DOHH2 (cell line): Measurements from ENCODE around the gene MRPL33.

ENCODE experiments used
- EZH2phosphoT487 ChIP-seq: fragments of 200-600 bp; sonication (generic); IDR thresholded peaks from 2 replicates; pipeline ENCODE4 v1.6.1; 2017; ENCODE audit warnings: borderline replicate concordance, mild to moderate bottlenecking, antibody characterized with exemption, low read length, moderate library complexity, mixed read lengths
- TF ChIP-seq, protein P1 (sequence below): fragments of 200-600 bp; sonication (generic); IDR thresholded peaks from one replicate; pipeline ENCODE4 v1.5.1; 2014; ENCODE audit warnings: antibody characterized with exemption, mild to moderate bottlenecking, low read depth, low read length; ENCODE audit not compliant: poor library complexity, severe bottlenecking

- TF ChIP-seq, protein P1, sequence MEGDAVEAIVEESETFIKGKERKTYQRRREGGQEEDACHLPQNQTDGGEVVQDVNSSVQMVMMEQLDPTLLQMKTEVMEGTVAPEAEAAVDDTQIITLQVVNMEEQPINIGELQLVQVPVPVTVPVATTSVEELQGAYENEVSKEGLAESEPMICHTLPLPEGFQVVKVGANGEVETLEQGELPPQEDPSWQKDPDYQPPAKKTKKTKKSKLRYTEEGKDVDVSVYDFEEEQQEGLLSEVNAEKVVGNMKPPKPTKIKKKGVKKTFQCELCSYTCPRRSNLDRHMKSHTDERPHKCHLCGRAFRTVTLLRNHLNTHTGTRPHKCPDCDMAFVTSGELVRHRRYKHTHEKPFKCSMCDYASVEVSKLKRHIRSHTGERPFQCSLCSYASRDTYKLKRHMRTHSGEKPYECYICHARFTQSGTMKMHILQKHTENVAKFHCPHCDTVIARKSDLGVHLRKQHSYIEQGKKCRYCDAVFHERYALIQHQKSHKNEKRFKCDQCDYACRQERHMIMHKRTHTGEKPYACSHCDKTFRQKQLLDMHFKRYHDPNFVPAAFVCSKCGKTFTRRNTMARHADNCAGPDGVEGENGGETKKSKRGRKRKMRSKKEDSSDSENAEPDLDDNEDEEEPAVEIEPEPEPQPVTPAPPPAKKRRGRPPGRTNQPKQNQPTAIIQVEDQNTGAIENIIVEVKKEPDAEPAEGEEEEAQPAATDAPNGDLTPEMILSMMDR = no peak
- TF ChIP-seq EZH2phosphoT487 = no peak
These were observed 37.5 kb downstream of the MRPL33 start for GRCh38 chr2:27808984-27809383.
